ENCODE results near the gene NRBF2.
"Not testable (repeated sequence)": the region's sequence is repeated elsewhere in the genome, so short reads cannot be mapped to it uniquely, and the experiment has no call there.

DNA sequence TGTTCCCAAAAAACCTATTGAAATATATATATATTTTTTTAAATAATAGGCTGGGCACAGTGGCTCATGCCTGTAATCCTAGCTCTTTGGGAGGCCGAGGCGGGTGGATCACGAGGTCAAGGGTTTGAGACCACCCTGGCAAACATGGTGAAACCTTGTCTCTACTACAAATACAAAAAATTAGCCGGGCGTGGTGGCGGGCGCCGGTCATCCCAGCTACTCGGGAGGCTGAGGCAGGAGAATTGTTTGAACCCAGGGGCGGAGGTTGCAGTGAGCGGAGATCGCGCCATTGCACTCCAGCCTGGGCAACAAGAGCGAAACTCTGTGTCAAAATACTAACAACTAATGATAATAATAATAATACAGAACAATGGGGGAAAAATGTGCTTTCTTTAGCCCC, 49.7 kb upstream of the NRBF2 start:
- TF ChIP-seq, protein P1, sequence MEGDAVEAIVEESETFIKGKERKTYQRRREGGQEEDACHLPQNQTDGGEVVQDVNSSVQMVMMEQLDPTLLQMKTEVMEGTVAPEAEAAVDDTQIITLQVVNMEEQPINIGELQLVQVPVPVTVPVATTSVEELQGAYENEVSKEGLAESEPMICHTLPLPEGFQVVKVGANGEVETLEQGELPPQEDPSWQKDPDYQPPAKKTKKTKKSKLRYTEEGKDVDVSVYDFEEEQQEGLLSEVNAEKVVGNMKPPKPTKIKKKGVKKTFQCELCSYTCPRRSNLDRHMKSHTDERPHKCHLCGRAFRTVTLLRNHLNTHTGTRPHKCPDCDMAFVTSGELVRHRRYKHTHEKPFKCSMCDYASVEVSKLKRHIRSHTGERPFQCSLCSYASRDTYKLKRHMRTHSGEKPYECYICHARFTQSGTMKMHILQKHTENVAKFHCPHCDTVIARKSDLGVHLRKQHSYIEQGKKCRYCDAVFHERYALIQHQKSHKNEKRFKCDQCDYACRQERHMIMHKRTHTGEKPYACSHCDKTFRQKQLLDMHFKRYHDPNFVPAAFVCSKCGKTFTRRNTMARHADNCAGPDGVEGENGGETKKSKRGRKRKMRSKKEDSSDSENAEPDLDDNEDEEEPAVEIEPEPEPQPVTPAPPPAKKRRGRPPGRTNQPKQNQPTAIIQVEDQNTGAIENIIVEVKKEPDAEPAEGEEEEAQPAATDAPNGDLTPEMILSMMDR (conservative IDR thresholded peaks at IDR 0.05), result not testable (repeated sequence)
- TF ChIP-seq EZH2 (IDR thresholded peaks at IDR 0.05; ENCODE audit: low read depth), result not testable (repeated sequence)
